K562 (cell line): ENCODE measurements around the gene LTBR.

Source experiments
- CEBPB ChIP-seq: fragments of 450-650 bp; IDR thresholded peaks from 2 replicates; pipeline ENCODE4 v1.6.1; 2016; ENCODE audit warnings: missing genetic modification characterization, missing compliant biosample characterization
- KLF16 ChIP-seq: IDR thresholded peaks from 2 replicates; pipeline ENCODE4 v1.6.1; 2016; ENCODE audit warnings: antibody characterized with exemption
- ZFX ChIP-seq: sonication (generic); formaldehyde crosslinking; IDR thresholded peaks from 2 replicates; pipeline ENCODE4 v1.8.0; 2022; ENCODE audit warnings: mild to moderate bottlenecking, missing genetic modification reagents, moderate library complexity
- TF ChIP-seq, protein P1 (sequence below), 3 experiments: IDR thresholded peaks in 2 of 3; conservative IDR thresholded peaks in 1 of 3; 2 replicates each; pipeline ENCODE4 v1.5.1; 2011 to 2012; ENCODE audit warnings: low read length in 3 of 3, mild to moderate bottlenecking in 3 of 3, control low read depth in 2 of 3, improper control_type of control experiment in 1 of 3, inconsistent platforms in 1 of 3, low read depth in 1 of 3, mixed read lengths in 1 of 3, moderate library complexity in 1 of 3; ENCODE audit not compliant: insufficient read depth in 2 of 3

DNA sequence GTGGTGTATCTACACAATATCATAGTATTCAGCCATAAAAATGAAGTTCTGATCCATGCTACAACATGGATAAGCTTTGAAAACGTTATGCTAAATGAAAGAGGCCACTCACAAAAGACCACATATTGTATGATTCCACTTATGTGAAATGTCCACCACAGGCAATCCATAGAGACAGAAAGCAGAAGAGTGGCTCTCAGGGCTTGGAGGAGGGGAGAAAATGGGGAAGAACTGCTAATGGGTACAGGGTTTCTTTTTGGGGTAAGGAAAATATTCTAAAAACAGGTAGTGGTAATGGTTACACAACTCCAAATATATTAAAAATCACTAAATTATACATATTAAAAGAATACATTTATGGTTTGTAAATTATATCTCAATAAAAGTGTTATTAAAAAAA lies 25.1 kb upstream of the LTBR start:
- TF ChIP-seq, protein P1, sequence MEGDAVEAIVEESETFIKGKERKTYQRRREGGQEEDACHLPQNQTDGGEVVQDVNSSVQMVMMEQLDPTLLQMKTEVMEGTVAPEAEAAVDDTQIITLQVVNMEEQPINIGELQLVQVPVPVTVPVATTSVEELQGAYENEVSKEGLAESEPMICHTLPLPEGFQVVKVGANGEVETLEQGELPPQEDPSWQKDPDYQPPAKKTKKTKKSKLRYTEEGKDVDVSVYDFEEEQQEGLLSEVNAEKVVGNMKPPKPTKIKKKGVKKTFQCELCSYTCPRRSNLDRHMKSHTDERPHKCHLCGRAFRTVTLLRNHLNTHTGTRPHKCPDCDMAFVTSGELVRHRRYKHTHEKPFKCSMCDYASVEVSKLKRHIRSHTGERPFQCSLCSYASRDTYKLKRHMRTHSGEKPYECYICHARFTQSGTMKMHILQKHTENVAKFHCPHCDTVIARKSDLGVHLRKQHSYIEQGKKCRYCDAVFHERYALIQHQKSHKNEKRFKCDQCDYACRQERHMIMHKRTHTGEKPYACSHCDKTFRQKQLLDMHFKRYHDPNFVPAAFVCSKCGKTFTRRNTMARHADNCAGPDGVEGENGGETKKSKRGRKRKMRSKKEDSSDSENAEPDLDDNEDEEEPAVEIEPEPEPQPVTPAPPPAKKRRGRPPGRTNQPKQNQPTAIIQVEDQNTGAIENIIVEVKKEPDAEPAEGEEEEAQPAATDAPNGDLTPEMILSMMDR (IDR thresholded peaks at IDR 0.05 in 2 of 3, conservative IDR thresholded peaks at IDR 0.05 in 1 of 3; ENCODE audit: insufficient read depth in 2 of 3, low read depth in 1 of 3, low read length in 3 of 3): no peak
- TF ChIP-seq ZFX (CRISPR knock-in tag) (no peak), KLF16 (no peak), CEBPB (no peak)
